WTC11 (cell line): ENCODE data around the gene PLPP7. TPM values are rescaled to one million over a fixed set of nuclear protein-coding genes. Genes with fewer than 3 reads are reported as not detected.

Experiments used
- ATAC-seq: fragments of 200-7000 bp; cut with Tn5 transposase; 2 replicates; pipeline ENCODE4 v1.10.0; 2021; ENCODE audit warnings: mild to moderate bottlenecking, moderate library complexity
- CTCF ChIA-PET: fragments of 300-600 bp; sonication (Branson Sonifier 250); formaldehyde crosslinking; loops from one replicate; lab custom pipeline; 2021; ENCODE audit warnings: antibody characterized with exemption; lab: Charles Lee
- POLR2A ChIA-PET: fragments of 350-600 bp; sonication (Branson Sonifier 250); formaldehyde crosslinking; loops from one replicate; lab custom pipeline; 2021; ENCODE audit warnings: antibody characterized with exemption; lab: Charles Lee
- DNase-seq: peaks from one replicate; pipeline ENCODE4 v3.0.0; 2021; ENCODE audit warnings: low spot score
- H3K27ac Mint-ChIP-seq: 2 replicates; pipeline ENCODE4 v1.8.0; 2021; ENCODE audit warnings: mixed read lengths
- H3K27me3 Mint-ChIP-seq: 2 replicates; pipeline ENCODE4 v1.8.0; 2021; ENCODE audit warnings: low read depth, mild to moderate bottlenecking, moderate library complexity, mixed read lengths
- H3K36me3 Mint-ChIP-seq: 2 replicates; pipeline ENCODE4 v1.8.0; 2021; ENCODE audit warnings: mixed read lengths
- H3K4me1 Mint-ChIP-seq: 2 replicates; pipeline ENCODE4 v1.8.0; 2022; ENCODE audit warnings: mixed read lengths
- H3K4me3 Mint-ChIP-seq: 2 replicates; pipeline ENCODE4 v1.8.0; 2021; ENCODE audit warnings: mild to moderate bottlenecking, moderate library complexity, mixed read lengths
- H3K9me3 Mint-ChIP-seq: 2 replicates; pipeline ENCODE4 v1.8.0; 2021; ENCODE audit warnings: mixed read lengths
- ATF2 ChIP-seq: sonication (generic); formaldehyde crosslinking; IDR thresholded peaks from 2 replicates; pipeline ENCODE4 v1.8.1; 2022; ENCODE audit warnings: low read depth, missing genetic modification reagents, borderline replicate concordance
- ATF6 ChIP-seq: sonication (generic); formaldehyde crosslinking; IDR thresholded peaks from 2 replicates; pipeline ENCODE4 v1.8.1; 2023; ENCODE audit warnings: mild to moderate bottlenecking, missing genetic modification reagents
- ESRRA ChIP-seq: sonication (generic); formaldehyde crosslinking; IDR thresholded peaks from 2 replicates; pipeline ENCODE4 v1.8.1; 2022; ENCODE audit warnings: mild to moderate bottlenecking, missing genetic modification reagents, borderline replicate concordance
- FOXP4 ChIP-seq: sonication (generic); formaldehyde crosslinking; IDR thresholded peaks from 2 replicates; pipeline ENCODE4 v1.8.0; 2022; ENCODE audit warnings: mild to moderate bottlenecking, missing genetic modification reagents
- GABPB1 ChIP-seq: sonication (generic); formaldehyde crosslinking; IDR thresholded peaks from 2 replicates; pipeline ENCODE4 v1.8.1; 2023; ENCODE audit warnings: mild to moderate bottlenecking, missing genetic modification reagents
- GRHL2 ChIP-seq: fragments of 250-450 bp; sonication (Bioruptor Pico); IDR thresholded peaks from 2 replicates; pipeline ENCODE4 v1.8.0; 2022; ENCODE audit warnings: mild to moderate bottlenecking, moderate library complexity; ENCODE audit not compliant: insufficient replicate concordance, severe bottlenecking
- MLX ChIP-seq: sonication (generic); formaldehyde crosslinking; IDR thresholded peaks from 2 replicates; pipeline ENCODE4 v1.8.1; 2023; ENCODE audit warnings: mild to moderate bottlenecking, missing genetic modification reagents, moderate library complexity
- NR3C1 ChIP-seq: sonication (generic); formaldehyde crosslinking; conservative IDR thresholded peaks from 2 replicates; pipeline ENCODE4 v1.8.1; 2023; ENCODE audit warnings: low read depth, mild to moderate bottlenecking, missing genetic modification reagents
- OVOL2 ChIP-seq: fragments of 250-450 bp; sonication (Bioruptor Pico); IDR thresholded peaks from 2 replicates; pipeline ENCODE4 v1.9.0; 2021; ENCODE audit warnings: mild to moderate bottlenecking, borderline replicate concordance
- RELA ChIP-seq: sonication (generic); formaldehyde crosslinking; IDR thresholded peaks from 2 replicates; pipeline ENCODE4 v1.8.1; 2022; ENCODE audit warnings: missing genetic modification reagents, mild to moderate bottlenecking, borderline replicate concordance
- SMAD3 ChIP-seq: sonication (generic); formaldehyde crosslinking; IDR thresholded peaks from 2 replicates; pipeline ENCODE4 v1.8.0; 2022; ENCODE audit warnings: missing genetic modification reagents, mild to moderate bottlenecking, borderline replicate concordance
- TEAD1 ChIP-seq: sonication (generic); formaldehyde crosslinking; IDR thresholded peaks from 2 replicates; pipeline ENCODE4 v1.8.0; 2022; ENCODE audit warnings: mild to moderate bottlenecking, missing genetic modification reagents
- TEAD4 ChIP-seq: sonication (generic); formaldehyde crosslinking; IDR thresholded peaks from 2 replicates; pipeline ENCODE4 v1.8.0; 2022; ENCODE audit warnings: mild to moderate bottlenecking, missing genetic modification reagents
- ZNF232 ChIP-seq: sonication (generic); formaldehyde crosslinking; IDR thresholded peaks from 2 replicates; pipeline ENCODE4 v1.8.0; 2022; ENCODE audit warnings: mild to moderate bottlenecking, missing genetic modification reagents
- ZNF396 ChIP-seq: fragments of 250-450 bp; sonication (Bioruptor Pico); IDR thresholded peaks from 2 replicates; pipeline ENCODE4 v1.8.0; 2021; ENCODE audit warnings: mild to moderate bottlenecking, moderate library complexity, borderline replicate concordance
- total RNA-seq: library from RNA; stranded (reverse); gene quantifications from 3 replicates; pipeline ENCODE4 v1.2.3, GENCODE V29; 2021
- TF ChIP-seq, protein P1 (sequence below): sonication (generic); formaldehyde crosslinking; IDR thresholded peaks from 2 replicates; pipeline ENCODE4 v1.8.0; 2023; ENCODE audit warnings: mild to moderate bottlenecking, missing genetic modification reagents
- TF ChIP-seq, protein P2 (sequence below): sonication (generic); formaldehyde crosslinking; conservative IDR thresholded peaks from 2 replicates; pipeline ENCODE4 v1.8.1; 2022; ENCODE audit warnings: mild to moderate bottlenecking, missing genetic modification reagents
- TF ChIP-seq, protein P3 (sequence below): sonication (generic); formaldehyde crosslinking; IDR thresholded peaks from 2 replicates; pipeline ENCODE4 v1.8.1; 2022; ENCODE audit warnings: low read depth, mild to moderate bottlenecking, moderate library complexity, missing genetic modification reagents, borderline replicate concordance
- TF ChIP-seq, protein P4 (sequence below): sonication (generic); formaldehyde crosslinking; IDR thresholded peaks from 2 replicates; pipeline ENCODE4 v1.8.0; 2022; ENCODE audit warnings: mild to moderate bottlenecking, missing genetic modification reagents

PLPP7 gene
- total RNA-seq, 1 experiment from 2014 or later = 4.2 TPM

DNA sequence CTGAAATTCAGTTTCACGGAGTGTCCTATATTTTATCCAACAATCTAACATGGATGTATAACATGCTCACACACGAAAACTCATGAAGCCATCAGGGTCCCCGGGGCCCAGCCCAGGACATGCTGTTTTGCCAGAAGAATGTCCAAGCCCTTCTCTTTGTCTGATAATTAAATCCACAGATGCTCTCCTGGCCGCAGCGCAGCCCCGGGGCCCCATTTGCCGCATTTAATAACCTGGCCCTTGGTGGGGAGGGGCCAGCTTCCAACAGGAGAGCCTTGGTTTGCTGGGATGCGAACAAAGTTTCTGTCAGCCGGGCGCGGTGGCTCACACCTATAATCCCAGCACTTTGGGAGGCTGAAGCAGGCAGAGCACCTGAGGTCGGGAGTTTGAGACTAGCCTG, 30.0 kb downstream of the PLPP7 start:
- H3K9me3 Mint-ChIP-seq = no peaks in the 10 kb centered on the region
- CTCF ChIA-PET = interaction anchor here (1.3 to 5.7 kb wide), 2 partner anchors 17 to 30 kb away, joined by 3 to 27 read pairs; no protein-coding TSS in a partner anchor
- H3K27me3 Mint-ChIP-seq = no peaks in the 10 kb centered on the region
- ATAC-seq (no peak), DNase-seq (no peak)
- TF ChIP-seq, protein P1, sequence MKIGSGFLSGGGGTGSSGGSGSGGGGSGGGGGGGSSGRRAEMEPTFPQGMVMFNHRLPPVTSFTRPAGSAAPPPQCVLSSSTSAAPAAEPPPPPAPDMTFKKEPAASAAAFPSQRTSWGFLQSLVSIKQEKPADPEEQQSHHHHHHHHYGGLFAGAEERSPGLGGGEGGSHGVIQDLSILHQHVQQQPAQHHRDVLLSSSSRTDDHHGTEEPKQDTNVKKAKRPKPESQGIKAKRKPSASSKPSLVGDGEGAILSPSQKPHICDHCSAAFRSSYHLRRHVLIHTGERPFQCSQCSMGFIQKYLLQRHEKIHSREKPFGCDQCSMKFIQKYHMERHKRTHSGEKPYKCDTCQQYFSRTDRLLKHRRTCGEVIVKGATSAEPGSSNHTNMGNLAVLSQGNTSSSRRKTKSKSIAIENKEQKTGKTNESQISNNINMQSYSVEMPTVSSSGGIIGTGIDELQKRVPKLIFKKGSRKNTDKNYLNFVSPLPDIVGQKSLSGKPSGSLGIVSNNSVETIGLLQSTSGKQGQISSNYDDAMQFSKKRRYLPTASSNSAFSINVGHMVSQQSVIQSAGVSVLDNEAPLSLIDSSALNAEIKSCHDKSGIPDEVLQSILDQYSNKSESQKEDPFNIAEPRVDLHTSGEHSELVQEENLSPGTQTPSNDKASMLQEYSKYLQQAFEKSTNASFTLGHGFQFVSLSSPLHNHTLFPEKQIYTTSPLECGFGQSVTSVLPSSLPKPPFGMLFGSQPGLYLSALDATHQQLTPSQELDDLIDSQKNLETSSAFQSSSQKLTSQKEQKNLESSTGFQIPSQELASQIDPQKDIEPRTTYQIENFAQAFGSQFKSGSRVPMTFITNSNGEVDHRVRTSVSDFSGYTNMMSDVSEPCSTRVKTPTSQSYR (CRISPR knock-in tag) = no peak
- TF ChIP-seq MLX = no peak
- TF ChIP-seq, protein P2, sequence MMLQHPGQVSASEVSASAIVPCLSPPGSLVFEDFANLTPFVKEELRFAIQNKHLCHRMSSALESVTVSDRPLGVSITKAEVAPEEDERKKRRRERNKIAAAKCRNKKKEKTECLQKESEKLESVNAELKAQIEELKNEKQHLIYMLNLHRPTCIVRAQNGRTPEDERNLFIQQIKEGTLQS (CRISPR knock-in tag) = no peak
- no peak for TF ChIP-seq GABPB1 (CRISPR knock-in tag)
- no peak for TF ChIP-seq OVOL2 (CRISPR knock-in tag)
- no peak for TF ChIP-seq NR3C1 (CRISPR knock-in tag)
- no peak for TF ChIP-seq SMAD3
- no peak for TF ChIP-seq TEAD4 (CRISPR knock-in tag)
- H3K4me3 Mint-ChIP-seq = no peak overlapping the region
- no peaks in the 10 kb centered on the region for H3K4me1 Mint-ChIP-seq
- H3K27ac Mint-ChIP-seq = no peak overlapping the region
- H3K36me3 Mint-ChIP-seq = no peaks in the 10 kb centered on the region
- POLR2A ChIA-PET = no interaction called here

- ATAC-seq (no peak), DNase-seq (no peak)
- ChIA-PET CTCF (interaction anchor here (5.7 kb wide), 1 partner anchor 16 kb away, joined by 27 read pairs; no protein-coding TSS in a partner anchor), POLR2A (interaction anchor here (0.5 to 0.7 kb wide), 2 partner anchors 42 to 408 kb away, joined by 3 to 5 read pairs; no protein-coding TSS in a partner anchor)
- no peaks in the 10 kb centered on the region for H3K4me1 Mint-ChIP-seq
- H3K27me3 Mint-ChIP-seq = no peaks in the 10 kb centered on the region
- H3K9me3 Mint-ChIP-seq = no peaks in the 10 kb centered on the region
- H3K36me3 Mint-ChIP-seq = no peaks in the 10 kb centered on the region
- no peak overlapping the region for H3K4me3 Mint-ChIP-seq
- no peak for TF ChIP-seq GRHL2
- no peak for TF ChIP-seq ZNF232 (CRISPR knock-in tag)
- TF ChIP-seq, protein P3, sequence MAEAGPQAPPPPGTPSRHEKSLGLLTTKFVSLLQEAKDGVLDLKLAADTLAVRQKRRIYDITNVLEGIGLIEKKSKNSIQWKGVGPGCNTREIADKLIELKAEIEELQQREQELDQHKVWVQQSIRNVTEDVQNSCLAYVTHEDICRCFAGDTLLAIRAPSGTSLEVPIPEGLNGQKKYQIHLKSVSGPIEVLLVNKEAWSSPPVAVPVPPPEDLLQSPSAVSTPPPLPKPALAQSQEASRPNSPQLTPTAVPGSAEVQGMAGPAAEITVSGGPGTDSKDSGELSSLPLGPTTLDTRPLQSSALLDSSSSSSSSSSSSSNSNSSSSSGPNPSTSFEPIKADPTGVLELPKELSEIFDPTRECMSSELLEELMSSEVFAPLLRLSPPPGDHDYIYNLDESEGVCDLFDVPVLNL (CRISPR knock-in tag) = no peak
- H3K27ac Mint-ChIP-seq = no peak overlapping the region
Measured at GRCh38 chr9:131320031-131320685, 30.6 kb downstream of the PLPP7 start.

DNA sequence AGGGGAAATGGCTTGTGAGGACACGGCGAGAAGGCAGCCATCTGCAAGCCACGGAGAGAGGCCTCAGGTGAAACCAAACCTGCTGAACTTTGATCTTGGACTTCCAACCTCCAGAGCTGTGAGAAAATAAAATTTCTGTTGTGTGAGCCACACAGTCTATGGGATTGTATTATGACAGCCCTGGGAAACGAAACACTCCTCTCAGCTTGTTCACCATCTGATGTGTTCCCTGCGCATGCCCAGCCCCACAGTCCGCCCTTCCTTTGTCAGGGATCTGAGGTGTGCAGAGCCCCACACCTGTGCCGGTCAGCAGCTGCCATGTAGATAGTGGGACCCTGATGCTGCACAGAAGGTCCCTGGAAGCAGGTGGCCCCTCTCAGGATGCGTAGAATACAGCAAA, 34.1 kb downstream of the PLPP7 start:
- DNase-seq (no peak), ATAC-seq (no peak)
- POLR2A ChIA-PET = no interaction called here
- Mint-ChIP-seq H3K27me3 (no peaks in the 10 kb centered on the region; the same call in 1 of the 2 replicates), H3K27ac (no peak overlapping the region), H3K36me3 (no peaks in the 10 kb centered on the region), H3K4me3 (no peak overlapping the region), H3K9me3 (no peaks in the 10 kb centered on the region), H3K4me1 (no peaks in the 10 kb centered on the region)
- CTCF ChIA-PET = interaction anchor here (0.6 to 0.9 kb wide), 3 partner anchors 13 to 414 kb away, joined by 3 to 4 read pairs (median 4); no protein-coding TSS in a partner anchor
- TF ChIP-seq GRHL2 = no peak
- TF ChIP-seq ATF6 (CRISPR knock-in tag) = no peak
- no peak for TF ChIP-seq ESRRA (CRISPR knock-in tag)
- no peak for TF ChIP-seq RELA (CRISPR knock-in tag)
- TF ChIP-seq, protein P4, sequence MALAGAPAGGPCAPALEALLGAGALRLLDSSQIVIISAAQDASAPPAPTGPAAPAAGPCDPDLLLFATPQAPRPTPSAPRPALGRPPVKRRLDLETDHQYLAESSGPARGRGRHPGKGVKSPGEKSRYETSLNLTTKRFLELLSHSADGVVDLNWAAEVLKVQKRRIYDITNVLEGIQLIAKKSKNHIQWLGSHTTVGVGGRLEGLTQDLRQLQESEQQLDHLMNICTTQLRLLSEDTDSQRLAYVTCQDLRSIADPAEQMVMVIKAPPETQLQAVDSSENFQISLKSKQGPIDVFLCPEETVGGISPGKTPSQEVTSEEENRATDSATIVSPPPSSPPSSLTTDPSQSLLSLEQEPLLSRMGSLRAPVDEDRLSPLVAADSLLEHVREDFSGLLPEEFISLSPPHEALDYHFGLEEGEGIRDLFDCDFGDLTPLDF (CRISPR knock-in tag) = no peak
- TF ChIP-seq FOXP4 = no peak
- TF ChIP-seq ZNF396 (CRISPR knock-in tag) = no peak
- TF ChIP-seq ATF2 = no peak
- no peak for TF ChIP-seq TEAD1 (CRISPR knock-in tag)
